Right lobe of liver (tissue), 4 donors: Measurements from ENCODE around the gene FAM174C.

Source experiments
- CTCF ChIP-seq, 4 donors: fragments of 200-600 bp in 3 of 4; fragments of 450-650 bp in 1 of 4; IDR thresholded peaks; one replicate each; pipeline versions ENCODE4 v1.5.1 to v1.8.0; 2016 to 2022; ENCODE audit warnings: antibody characterized with exemption in 4 of 4, mild to moderate bottlenecking in 2 of 4
- POLR2A ChIP-seq: fragments of 450-650 bp; IDR thresholded peaks from one replicate; pipeline ENCODE4 v1.6.1; 2017; ENCODE audit warnings: antibody characterized with exemption, mild to moderate bottlenecking
- donor health status: DM: no; HTN: no; CAD: no.
- donor health status: DM: no; HTN: no; CAD: no.
- donor health status: DM: no; HTN: yes; CAD: no.

GRCh38 chr19:1281569-1282287 lies 6.4 kb downstream of the FAM174C start:
- TF ChIP-seq CTCF (IDR thresholded peaks at IDR 0.05) (no peak), POLR2A (no peak)
